Middle frontal gyrus (tissue), 1 donor: ENCODE data around the gene CSK.
"Not testable (repeated sequence)": the region's sequence is repeated elsewhere in the genome, so short reads cannot be mapped to it uniquely, and the experiment has no call there.

Experiments
- DNase-seq: peaks from one replicate; pipeline ENCODE4 v3.0.0-alpha.2; 2015; ENCODE audit warnings: low spot score; ENCODE audit errors: extremely low spot score

CSK gene

GRCh38 chr15:74781431-74782258 lies at the start of gene CSK:
Gene CSK, plus strand, starts transcription at chr15:74782080. Its CDS starts 16,218 bp downstream, at chr15:74798298.
- no peak for DNase-seq

GRCh38 chr15:74732846-74733245 lies 49.0 kb upstream of the CSK start:
- DNase-seq: no peak

GRCh38 chr15:74733269-74733668 lies 48.6 kb upstream of the CSK start:
- DNase-seq: no peak

GRCh38 chr15:74735305-74735704 lies 46.6 kb upstream of the CSK start:
- DNase-seq: no peak

GRCh38 chr15:74738239-74738638 lies 43.6 kb upstream of the CSK start:
- not testable (repeated sequence) for DNase-seq

GRCh38 chr15:74742422-74742821 lies 39.5 kb upstream of the CSK start:
- DNase-seq: no peak

- DNase-seq: no peak
Measured at GRCh38 chr15:74746389-74746788, 35.5 kb upstream of the CSK start.

- no peak for DNase-seq
Measured at GRCh38 chr15:74748322-74748946, 33.4 kb upstream of the CSK start, which contains the start of gene CYP1A2. Gene CYP1A2, plus strand, starts transcription at chr15:74748845. Its CDS starts 894 bp downstream, at chr15:74749739.

GRCh38 chr15:74749832-74750231 lies 32.0 kb upstream of the CSK start:
- no peak for DNase-seq

GRCh38 chr15:74750751-74751150 lies 31.1 kb upstream of the CSK start:
- no peak for DNase-seq

GRCh38 chr15:74752011-74752410 lies 29.9 kb upstream of the CSK start:
- no peak for DNase-seq

- no peak for DNase-seq
Measured at GRCh38 chr15:74752531-74752930, 29.3 kb upstream of the CSK start.

GRCh38 chr15:74754593-74755215 lies 27.2 kb upstream of the CSK start:
- no peak for DNase-seq

- DNase-seq: no peak
Measured at GRCh38 chr15:74758736-74759135, 23.1 kb upstream of the CSK start.

- no peak for DNase-seq
Measured at GRCh38 chr15:74762791-74763150, 19.1 kb upstream of the CSK start.

- no peak for DNase-seq
Measured at GRCh38 chr15:74763416-74763815, 18.5 kb upstream of the CSK start.

GRCh38 chr15:74767167-74768098 lies 14.4 kb upstream of the CSK start:
- no peak for DNase-seq

GRCh38 chr15:74768099-74768770 lies 13.6 kb upstream of the CSK start:
- no peak for DNase-seq

GRCh38 chr15:74768771-74769342 lies 13.0 kb upstream of the CSK start:
- DNase-seq: no peak

- DNase-seq: no peak
Measured at GRCh38 chr15:74769463-74770025, 12.3 kb upstream of the CSK start.
